Measurements from ENCODE around the gene SLC12A9.
"Not testable (repeated sequence)": the region's sequence is repeated elsewhere in the genome, so short reads cannot be mapped to it uniquely, and the experiment has no call there.

The SLC12A9 gene

GRCh38 chr7:100852048-100852872 lies at the start of gene SLC12A9:
Gene SLC12A9, plus strand, starts transcription at chr7:100852713. Its CDS starts 1,485 bp downstream, at chr7:100854198.
- DNase-seq = peak; percentile 96

- peak; percentile 39 for DNase-seq
Measured at GRCh38 chr7:100802951-100803350, 49.6 kb upstream of the SLC12A9 start.

DNA sequence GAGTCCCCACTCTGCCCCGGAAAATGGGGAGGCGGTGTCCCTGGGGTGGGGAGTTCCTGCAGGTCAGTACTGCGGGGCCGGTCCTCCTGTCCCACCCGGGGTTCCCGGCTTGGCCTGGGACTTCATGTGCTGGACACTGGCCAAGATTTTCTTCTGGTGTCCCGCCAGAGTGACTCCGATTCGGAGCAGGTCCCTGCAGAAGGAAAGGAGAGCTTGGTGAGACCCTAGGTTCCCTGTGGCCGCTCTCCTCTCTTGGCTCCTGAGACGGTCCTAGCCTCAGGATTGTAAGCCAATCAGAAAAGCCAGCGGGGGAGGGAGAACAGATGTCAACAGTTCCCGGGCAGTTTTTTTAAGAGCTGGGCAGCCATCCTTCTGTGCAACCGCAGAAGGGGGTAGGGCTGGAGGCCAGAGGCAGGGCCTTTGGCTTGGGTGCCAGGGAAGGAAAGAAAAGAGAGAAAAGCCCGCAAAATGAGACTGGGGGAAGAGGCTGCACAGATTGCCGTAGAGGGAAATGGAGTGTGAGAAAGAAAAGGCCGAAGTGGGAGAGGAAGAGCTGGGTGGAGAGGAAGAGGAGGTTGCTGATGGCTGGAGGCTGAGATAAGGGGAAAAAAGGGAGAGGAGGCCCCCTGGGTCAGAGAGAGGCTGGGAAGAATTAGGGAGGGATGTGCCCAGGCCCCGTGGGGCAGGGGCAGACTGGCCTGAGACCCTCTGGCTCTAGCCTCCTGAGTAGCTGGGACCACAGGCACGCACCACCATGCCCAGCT lies 48.9 kb upstream of the SLC12A9 start:
- DNase-seq = peak; percentile 92

DNA sequence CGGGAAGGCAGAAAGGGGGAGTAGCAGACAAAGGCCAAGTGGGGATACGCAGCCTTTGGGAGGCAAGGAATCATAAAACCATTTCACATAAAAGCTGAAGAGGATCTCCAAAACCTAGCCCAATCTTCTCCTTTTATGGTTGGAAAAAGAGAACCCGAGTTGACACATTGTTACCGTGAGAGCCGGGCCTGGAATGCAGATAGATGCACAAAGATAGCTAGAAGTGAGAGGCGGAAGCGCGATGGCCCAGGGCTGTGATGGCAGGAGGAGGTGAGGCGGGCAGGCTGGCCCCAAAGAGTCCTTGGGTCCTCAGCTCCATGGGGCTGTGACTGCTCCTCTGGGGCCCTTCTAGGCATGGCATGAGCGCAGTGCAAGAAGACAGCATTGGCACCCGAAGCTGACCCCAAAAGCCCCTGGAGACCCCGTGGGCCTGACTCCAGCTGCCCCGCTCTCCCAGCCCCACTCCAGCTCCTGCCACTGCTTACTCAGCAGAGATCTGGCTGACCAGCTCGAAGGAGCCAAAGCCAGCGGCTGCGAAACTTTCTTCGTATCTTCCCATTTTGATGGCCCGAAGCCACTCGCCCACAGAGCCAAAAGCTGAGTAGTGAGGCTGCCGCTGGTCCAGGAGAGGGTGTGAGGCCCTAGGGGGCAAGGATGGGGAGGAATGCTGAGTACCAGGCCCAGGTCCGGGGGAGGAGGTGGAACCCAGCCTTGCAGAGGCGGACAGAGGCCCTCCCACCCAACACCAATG lies 47.7 kb upstream of the SLC12A9 start:
- no peak for DNase-seq

- DNase-seq = no peak
Measured at GRCh38 chr7:100806276-100806675, 46.2 kb upstream of the SLC12A9 start.

DNA sequence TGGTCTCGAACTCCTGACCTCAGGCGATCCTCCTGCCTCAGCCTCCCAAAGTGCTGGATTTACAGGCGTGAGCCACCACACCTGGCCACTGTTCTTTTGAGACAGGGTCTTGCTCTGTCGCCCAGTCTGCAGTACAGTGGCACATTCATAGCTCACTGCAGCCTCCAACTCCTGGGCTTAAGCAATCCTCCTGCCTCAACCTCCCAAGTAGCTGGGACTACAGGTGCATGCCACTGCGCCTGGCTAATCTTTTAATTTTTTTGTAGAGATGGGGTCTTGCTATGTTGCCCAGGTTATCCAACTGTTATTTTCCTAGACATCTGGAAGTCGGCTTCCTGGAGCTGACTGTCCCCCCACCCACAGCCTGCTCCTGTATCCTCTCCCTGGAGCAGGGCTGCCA lies 45.6 kb upstream of the SLC12A9 start:
- DNase-seq = not testable (repeated sequence)

DNA sequence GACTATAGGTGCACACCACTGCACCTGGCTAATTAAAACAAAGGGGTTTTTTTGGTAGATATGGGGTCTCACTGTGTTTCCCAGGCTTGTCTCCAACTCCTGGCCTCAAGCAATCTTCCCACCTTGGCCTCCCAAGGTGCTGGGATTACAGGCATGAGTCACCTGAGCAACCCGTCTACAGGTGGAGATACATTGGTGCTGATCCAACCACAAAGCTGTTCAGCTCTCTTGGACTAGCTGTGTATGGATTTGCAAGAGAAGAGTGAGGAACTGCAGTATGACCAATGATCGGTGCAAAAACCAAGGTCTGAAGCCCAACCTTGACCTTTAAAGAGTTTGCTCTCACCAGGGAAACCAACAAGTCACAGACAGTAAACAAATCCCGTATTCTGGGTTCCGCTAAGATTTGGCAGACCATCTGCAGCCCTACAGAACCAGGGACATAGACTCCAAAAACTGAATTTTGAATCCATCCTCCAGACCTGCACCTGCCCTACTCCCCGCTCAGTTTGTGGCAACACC lies 44.1 kb upstream of the SLC12A9 start:
- no peak for DNase-seq

- DNase-seq = no peak
Measured at GRCh38 chr7:100811480-100811879, 41.0 kb upstream of the SLC12A9 start.

DNA sequence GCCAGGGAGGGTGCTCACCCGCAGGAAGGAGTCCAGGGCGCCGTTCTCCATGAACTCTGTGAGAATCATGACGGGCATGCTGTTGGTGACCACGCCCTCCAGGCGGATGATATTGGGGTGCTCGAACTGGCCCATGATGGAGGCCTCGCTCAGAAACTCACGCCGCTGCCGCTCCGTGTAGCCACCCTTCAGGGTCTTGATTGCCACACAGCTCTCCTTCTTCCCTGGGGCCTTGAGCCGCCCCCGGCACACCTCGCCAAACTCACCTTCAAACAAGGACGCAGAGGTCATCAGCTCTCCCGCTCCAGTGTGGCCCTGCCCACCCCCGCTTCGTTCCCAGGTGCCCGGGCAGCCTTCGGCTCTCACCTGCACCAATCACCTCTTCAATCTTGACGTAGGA lies 39.8 kb upstream of the SLC12A9 start:
- no peak for DNase-seq

GRCh38 chr7:100816515-100816914 lies 36.0 kb upstream of the SLC12A9 start:
- not testable (repeated sequence) for DNase-seq

GRCh38 chr7:100817097-100817496 lies 35.4 kb upstream of the SLC12A9 start:
- DNase-seq = no peak

DNA sequence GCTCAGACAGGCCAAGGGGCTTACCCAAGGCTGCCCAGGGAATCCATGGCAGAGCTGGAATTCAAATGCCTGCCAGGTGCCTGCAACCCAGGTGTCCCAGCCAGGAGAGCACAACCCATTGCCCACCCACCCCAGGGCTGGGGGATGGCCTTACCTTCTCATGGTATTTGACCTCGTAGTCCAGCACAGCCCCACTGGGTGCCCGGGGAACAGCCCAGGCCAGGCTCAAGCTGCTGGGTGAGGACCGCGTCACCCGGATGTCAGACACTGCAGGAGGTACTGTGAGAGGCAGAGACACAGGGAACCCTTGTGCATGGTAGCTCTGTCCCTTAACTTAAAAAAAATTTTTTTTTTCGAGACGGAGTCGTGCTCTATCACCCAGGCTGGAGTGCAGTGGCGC lies 34.1 kb upstream of the SLC12A9 start:
- DNase-seq = no peak

GRCh38 chr7:100818825-100819224 lies 33.7 kb upstream of the SLC12A9 start:
- no peak for DNase-seq

- DNase-seq = no peak
Measured at GRCh38 chr7:100819586-100819985, 32.9 kb upstream of the SLC12A9 start.

- DNase-seq = no peak
Measured at GRCh38 chr7:100822236-100823139, 30.0 kb upstream of the SLC12A9 start.

GRCh38 chr7:100823140-100823525 lies 29.4 kb upstream of the SLC12A9 start:
- no peak for DNase-seq

DNA sequence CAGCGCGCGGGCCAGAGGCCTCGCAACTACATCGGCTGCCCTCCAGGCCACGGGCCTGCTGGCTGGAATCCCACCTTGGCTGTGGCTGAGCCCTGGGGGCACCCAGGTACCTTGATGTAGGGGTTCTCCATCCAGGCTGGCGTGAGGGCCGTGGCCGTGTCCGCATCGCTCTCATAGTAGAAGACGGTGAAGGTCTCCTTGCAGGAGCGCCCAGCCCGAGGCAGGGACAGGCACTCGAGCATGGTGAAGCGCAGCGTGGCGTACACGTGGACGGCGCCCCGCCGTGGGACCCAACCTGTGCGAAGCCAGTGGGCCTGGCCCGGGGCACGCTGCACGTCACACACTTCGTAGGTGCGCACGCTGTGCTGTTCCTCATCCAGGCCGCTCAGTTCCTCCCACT lies 29.0 kb upstream of the SLC12A9 start:
- no peak for DNase-seq

GRCh38 chr7:100824499-100825214 lies 27.9 kb upstream of the SLC12A9 start:
- DNase-seq = peak; percentile 53

DNA sequence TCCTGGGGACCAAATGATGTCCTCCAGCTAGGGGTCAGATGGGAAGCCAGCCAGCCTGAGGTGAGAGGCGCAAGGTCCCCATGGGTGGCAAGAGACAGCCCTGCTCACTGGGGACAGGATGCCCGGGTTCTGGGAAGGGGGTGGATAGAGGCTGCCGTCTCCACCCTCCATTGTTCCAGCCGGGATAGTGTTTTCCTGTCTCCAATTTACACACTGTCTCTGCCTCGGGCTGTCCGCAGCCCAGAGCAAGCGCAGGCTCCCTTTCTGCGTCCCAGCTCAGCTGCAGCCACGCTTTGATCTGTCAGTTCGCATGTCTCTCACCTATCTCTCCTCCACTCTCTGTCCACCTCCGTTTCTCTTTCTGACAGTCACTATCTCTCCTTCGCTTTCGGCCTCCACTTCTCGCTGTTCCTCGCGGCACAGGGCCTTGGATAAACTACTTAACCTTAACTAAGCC lies 27.3 kb upstream of the SLC12A9 start:
- DNase-seq = peak; percentile 79

DNA sequence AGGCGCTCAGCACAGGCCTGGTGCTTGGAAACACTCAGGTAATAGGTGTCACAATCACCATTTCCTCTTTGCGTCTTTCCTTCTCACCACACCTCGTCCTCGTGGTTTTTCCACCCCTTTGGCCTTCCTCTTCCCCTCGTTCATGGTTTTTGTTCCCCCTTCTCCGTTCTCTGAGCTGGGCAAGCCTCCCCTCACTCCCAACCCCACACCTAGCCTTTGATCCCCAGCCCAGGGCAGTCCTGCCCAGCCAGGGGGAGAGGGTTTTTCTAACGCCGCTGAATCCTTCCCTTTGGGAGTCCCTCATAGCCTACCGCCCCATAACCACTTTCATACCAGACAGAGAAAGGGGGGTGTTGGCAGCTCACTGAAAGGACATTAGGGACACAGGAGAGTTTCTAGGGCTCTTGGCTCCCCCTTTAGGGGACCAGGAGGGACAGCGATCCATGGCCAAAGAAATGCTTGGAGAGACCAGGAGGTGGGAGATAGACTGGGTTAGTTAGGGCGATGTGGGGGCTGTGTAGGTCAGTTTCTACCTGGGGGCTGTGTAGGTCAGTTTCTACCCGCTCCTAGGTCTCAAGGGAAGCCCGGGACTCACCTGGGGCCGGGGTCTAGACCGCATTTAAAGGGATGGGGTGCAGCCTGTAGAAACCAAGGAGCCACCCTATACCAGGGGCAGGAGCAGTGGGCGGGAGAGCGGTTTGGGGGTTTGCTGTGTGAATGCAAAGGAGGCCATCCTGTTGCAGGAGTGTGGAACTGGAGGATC lies 26.6 kb upstream of the SLC12A9 start:
- peak; percentile 44 for DNase-seq

All from NCI-H69 (cell line).